Lower leg skin (tissue), 3 donors: ENCODE data around the gene RBMX.

Source experiments
- CTCF ChIP-seq, 3 donors: fragments of 450-650 bp; IDR thresholded peaks; one replicate each; pipeline ENCODE4 v1.5.1; 2016; ENCODE audit warnings: antibody characterized with exemption in 3 of 3, mild to moderate bottlenecking in 3 of 3, moderate library complexity in 2 of 3
- POLR2A ChIP-seq, 2 donors: fragments of 450-650 bp; IDR thresholded peaks; one replicate each; pipeline ENCODE4 v1.6.1; 2016 to 2017; ENCODE audit warnings: antibody characterized with exemption in 2 of 2, mild to moderate bottlenecking in 1 of 2, moderate library complexity in 1 of 2

- TF ChIP-seq POLR2A (IDR thresholded peaks at IDR 0.05) (no peak), CTCF (IDR thresholded peaks at IDR 0.05) (no peak)
These were observed 29.4 kb upstream of the RBMX start for GRCh38 chrX:136909706-136910564.
